K562 (cell line): ENCODE results near the gene DSCAM. TPM values are rescaled to one million over a fixed set of nuclear protein-coding genes. Genes with fewer than 3 reads are reported as not detected.

Source experiments
- ATAC-seq: fragments of 200-7000 bp; cut with Tn5 transposase; 3 replicates; pipeline ENCODE4 v1.9.1; 2020; ENCODE audit warnings: moderate library complexity
- BruUV-seq: library from RNA; stranded (reverse); fragments of 400-500 nt; replicated peaks from 2 replicates; lab custom pipeline; 2021; lab: Mats Ljungman, UMichigan
- CTCF ChIA-PET: fragments of 300-600 bp; formaldehyde crosslinking; extraction: SDS; loops from one replicate; lab custom pipeline; 2021; ENCODE audit warnings: low intra/inter-chr PET ratio; lab: Yijun Ruan, JAX
- POLR2A ChIA-PET: fragments of 300-600, 350-650 bp; sonication (Branson Sonifier 250); formaldehyde crosslinking; extraction: SDS; loops from one replicate; lab custom pipeline; 2021; ENCODE audit warnings: antibody characterized with exemption, inconsistent platforms; lab: Yijun Ruan, JAX
- DNase-seq, 4 experiments: peaks; one replicate each; pipeline versions ENCODE4 v3.0.0 to v3.0.0-alpha.2; 2011 to 2018; ENCODE audit warnings: low spot score in 3 of 4, mixed read lengths in 3 of 4; ENCODE audit errors: extremely low read depth in 1 of 4
- FAIRE-seq: peaks from 2 replicates; lab custom pipeline; 2011; peaks lifted over from hg19 to GRCh38; lab: Jason Lieb, UNC
- H2AFZ ChIP-seq: 2 replicates; pipeline ENCODE4 v1.6.0; 2011; ENCODE audit warnings: low read depth, low read length, control low read depth, inconsistent platforms
- H3K27ac ChIP-seq: fragments of 200-600 bp; 3 replicates; pipeline ENCODE4 v1.8.0; 2011; ENCODE audit warnings: low read depth, mild to moderate bottlenecking, control low read depth, inconsistent platforms, low read length, moderate library complexity, mixed read lengths; ENCODE audit errors: extremely low read depth
- H3K27me3 ChIP-seq, 2 experiments: fragments of 300-600 bp in 1 of 2; 2 replicates in 1 of 2; 3 replicates in 1 of 2; pipeline versions ENCODE4 v1.6.0 to v1.8.0; 2011; ENCODE audit warnings: inconsistent platforms in 2 of 2, low read length in 2 of 2, mild to moderate bottlenecking in 1 of 2, mixed read lengths in 1 of 2, moderate library complexity in 1 of 2; ENCODE audit not compliant: control insufficient read depth in 2 of 2, insufficient read depth in 2 of 2
- H3K36me3 ChIP-seq: fragments of 300-600 bp; 3 replicates; pipeline ENCODE4 v1.8.0; 2011; ENCODE audit warnings: mild to moderate bottlenecking, low read length, inconsistent platforms; ENCODE audit not compliant: control insufficient read depth, insufficient read depth
- H3K4me1 ChIP-seq, 2 experiments: fragments of 200-600 bp in 1 of 2; replicated peaks in 1 of 2; 2 replicates in 1 of 2; 3 replicates in 1 of 2; pipeline versions ENCODE4 v1.5.1 to v1.8.0; 2011; ENCODE audit warnings: inconsistent platforms in 2 of 2, low read length in 2 of 2, mild to moderate bottlenecking in 1 of 2, mixed read lengths in 1 of 2, moderate library complexity in 1 of 2; ENCODE audit not compliant: control insufficient read depth in 2 of 2, insufficient read depth in 2 of 2
- H3K4me2 ChIP-seq: 2 replicates; pipeline ENCODE4 v1.6.1; 2011; ENCODE audit warnings: low read length, control low read depth, inconsistent platforms, mixed read lengths; ENCODE audit not compliant: insufficient read depth
- H3K4me3 ChIP-seq: fragments of 200-600 bp; sonication (generic), shearing (Covaris generic); 2 replicates; pipeline ENCODE4 v1.5.1; 2016; ENCODE audit warnings: control low read depth, inconsistent platforms
- H3K79me2 ChIP-seq: fragments of 200-600 bp; 3 replicates; pipeline ENCODE4 v1.8.0; 2011; ENCODE audit warnings: low read length, inconsistent platforms; ENCODE audit not compliant: control insufficient read depth, insufficient read depth
- H3K9ac ChIP-seq, 2 experiments: 2 replicates each; pipeline versions ENCODE4 v1.6.0 to v1.6.1; 2011; ENCODE audit warnings: low read depth in 2 of 2, low read length in 2 of 2, control low read depth in 1 of 2, inconsistent platforms in 1 of 2, mild to moderate bottlenecking in 1 of 2, mixed read lengths in 1 of 2; ENCODE audit not compliant: insufficient read depth in 1 of 2
- H3K9me1 ChIP-seq: one replicate; pipeline ENCODE4 v1.6.0; 2011; ENCODE audit warnings: inconsistent platforms, mild to moderate bottlenecking, low read length, moderate library complexity; ENCODE audit not compliant: control insufficient read depth, insufficient read depth
- H3K9me3 ChIP-seq: replicated peaks from 2 replicates; pipeline ENCODE4 v1.5.1; 2011; ENCODE audit warnings: low read depth, low read length, inconsistent platforms; ENCODE audit not compliant: control insufficient read depth, insufficient read depth
- H4K20me1 ChIP-seq: replicated peaks from 2 replicates; pipeline ENCODE4 v1.6.1; 2011; ENCODE audit warnings: low read length, inconsistent platforms, mixed read lengths; ENCODE audit not compliant: control insufficient read depth, insufficient read depth
- MXI1 ChIP-seq: IDR thresholded peaks from 2 replicates; pipeline ENCODE4 v1.6.1; 2011; ENCODE audit warnings: low read depth, mild to moderate bottlenecking, improper control_type of control experiment, low read length
- SIX5 ChIP-seq, 2 experiments: IDR thresholded peaks; 2 replicates each; pipeline ENCODE4 v1.6.1; 2011; ENCODE audit warnings: low read length in 2 of 2, borderline replicate concordance in 1 of 2, low read depth in 1 of 2, mild to moderate bottlenecking in 1 of 2, moderate library complexity in 1 of 2; ENCODE audit not compliant: insufficient read depth in 1 of 2
- TEAD1 ChIP-seq, 2 experiments: fragments of 450-650 bp in 1 of 2; sonication (generic) in 1 of 2; formaldehyde crosslinking; IDR thresholded peaks; 2 replicates each; pipeline versions ENCODE4 v1.4.0 to v1.8.0; 2020 to 2022; ENCODE audit warnings: mild to moderate bottlenecking in 2 of 2, missing genetic modification reagents in 1 of 2
- TEAD4 ChIP-seq, 2 experiments: sonication (generic) in 1 of 2; formaldehyde crosslinking in 1 of 2; IDR thresholded peaks; 2 replicates each; pipeline versions ENCODE4 v1.6.1 to v1.8.0; 2012 to 2022; ENCODE audit warnings: borderline replicate concordance in 1 of 2, inconsistent platforms in 1 of 2, low read length in 1 of 2, mild to moderate bottlenecking in 1 of 2, missing genetic modification reagents in 1 of 2
- ZNF239 ChIP-seq: fragments of 250-450 bp; sonication (Bioruptor Pico); IDR thresholded peaks from 2 replicates; pipeline ENCODE4 v1.4.0; 2020; ENCODE audit warnings: mild to moderate bottlenecking
- WGBS: fragments of 100-300 bp; shearing (Covaris generic); methylation state at CpG from one replicate; pipeline ENCODE4 v1.1.6; 2016; ENCODE audit warnings: low coverage, mixed read lengths; ENCODE audit not compliant: insufficient coverage; ENCODE audit errors: missing lambda C conversion rate; 5-methylcytosine and 5-hydroxymethylcytosine counted together
- in situ Hi-C: fragments of 300-500 bp; cut with MboI; formaldehyde crosslinking; loops from 4 replicates; pipeline ENCODE4 v1.15.0; 2018; ENCODE audit warnings: inconsistent platforms, mixed read lengths
- intact Hi-C: fragments of 100-400 bp; cut with micrococcal nuclease; formaldehyde crosslinking; loops from 2 replicates; pipeline ENCODE4 v1.14.2; 2022
- polyA plus RNA-seq, 8 experiments: library from polyadenylated mRNA; depleted of rRNA in 4 of 8; stranded (reverse) in 5 of 8; unstranded in 3 of 8; fragments of >200 nt; fragmentation: Nextera tagmentation in 2 of 8; fragmentation: Illumina TruSeq in 1 of 8; extraction: Ambion mirVana in 2 of 8; extraction: Trizol in 1 of 8; gene quantifications; 2 replicates each; pipeline versions ENCODE4 v1.2.1 to v1.2.3, GENCODE V29; 2011 to 2014; ENCODE audit warnings: inconsistent platforms in 1 of 8, missing spikeins in 1 of 8
- total RNA-seq, 7 experiments: library from RNA; depleted of rRNA in 6 of 7; stranded (reverse); fragments of >200 nt in 6 of 7; fragmentation: Illumina TruSeq in 2 of 7; extraction: Trizol in 2 of 7; gene quantifications; 2 replicates each; pipeline versions ENCODE4 v1.2.1 to v1.2.3, GENCODE V29; 2011 to 2021; ENCODE audit warnings: low replicate concordance in 1 of 7
- TF ChIP-seq, protein P1 (sequence below): fragments of 250-450 bp; sonication (Bioruptor Pico); IDR thresholded peaks from 2 replicates; pipeline ENCODE4 v1.4.0; 2020; ENCODE audit warnings: mild to moderate bottlenecking, moderate library complexity, borderline replicate concordance

The DSCAM gene
- total and polyA plus RNA-seq, 9 of the 15 experiments (the other 6 are each of a cell fraction or from before 2014, with no cell fraction given): not detected

GRCh38 chr21:40208206-40208947 lies 638.6 kb downstream of the DSCAM start:
- no peak for TF ChIP-seq ZNF239
- TF ChIP-seq MXI1: no peak
- TF ChIP-seq, all 486 proteins: peak for 0
- under 1% methylated on average over 9 of the region's 9 CpGs for WGBS
- in situ Hi-C loops (no loop called here), intact Hi-C loops (no loop called here)
- BruUV-seq: no TSS peak
- no peaks in the 10 kb centered on the region for H3K4me1 ChIP-seq
- ChIA-PET CTCF (no interaction called here), POLR2A (interaction anchor here (1.8 kb wide), 1 partner anchor 24 kb away, joined by 5 read pairs; no protein-coding TSS in a partner anchor)
- no peak overlapping the region for H2AFZ ChIP-seq
- no peaks in the 10 kb centered on the region; the same call in none of the 2 replicates for H3K9me3 ChIP-seq
- no peak overlapping the region for H3K4me3 ChIP-seq
- H3K36me3 ChIP-seq: no peaks in the 10 kb centered on the region
- H3K27ac ChIP-seq: no peak overlapping the region
- no peak for ATAC-seq
- H4K20me1 ChIP-seq: no peaks in the 10 kb centered on the region
- H3K9ac ChIP-seq: no peak overlapping the region
- H3K4me2 ChIP-seq: no peak overlapping the region
- no peak for FAIRE-seq
- no peaks in the 10 kb centered on the region for H3K79me2 ChIP-seq
- no peaks in the 10 kb centered on the region for H3K9me1 ChIP-seq
- no peaks in the 10 kb centered on the region for H3K27me3 ChIP-seq
- DNase-seq: no peak

DNA sequence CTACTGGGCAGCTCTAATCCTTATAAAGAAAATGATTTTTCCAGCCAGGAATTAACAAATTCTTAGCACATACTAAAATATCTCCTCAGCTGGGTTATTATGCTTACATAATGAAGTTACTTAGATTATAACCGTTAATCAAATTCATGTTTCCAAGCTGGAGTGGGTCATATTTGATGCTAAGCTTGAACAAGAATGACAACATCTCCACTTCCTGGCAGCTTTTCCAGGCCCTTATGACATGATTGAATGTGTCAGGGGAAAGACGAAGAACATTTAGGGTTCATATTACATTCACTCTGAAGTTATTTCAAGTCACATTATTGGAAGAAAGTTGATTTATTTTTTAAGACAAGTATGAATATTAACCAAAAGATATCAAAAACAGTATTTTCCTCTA lies 646.0 kb downstream of the DSCAM start:
- no peaks in the 10 kb centered on the region for H3K36me3 ChIP-seq
- no peaks in the 10 kb centered on the region for H3K79me2 ChIP-seq
- H3K27me3 ChIP-seq: no peaks in the 10 kb centered on the region
- H3K4me3 ChIP-seq: no peak overlapping the region
- 0% methylated on average over 2 of the region's 2 CpGs for WGBS
- no peak overlapping the region for H3K9ac ChIP-seq
- in situ Hi-C loops: no loop called here
- no peak overlapping the region for H3K4me2 ChIP-seq
- no peaks in the 10 kb centered on the region for H3K9me1 ChIP-seq
- no peaks in the 10 kb centered on the region for H3K4me1 ChIP-seq
- no peak for TF ChIP-seq TEAD1 (CRISPR knock-in tag; IDR thresholded peaks at IDR 0.05)
- TF ChIP-seq SIX5 (IDR thresholded peaks at IDR 0.05; ENCODE audit: borderline replicate concordance in 1 of 2, insufficient read depth in 1 of 2, low read depth in 1 of 2, low read length in 2 of 2): no peak
- TF ChIP-seq, protein P1, sequence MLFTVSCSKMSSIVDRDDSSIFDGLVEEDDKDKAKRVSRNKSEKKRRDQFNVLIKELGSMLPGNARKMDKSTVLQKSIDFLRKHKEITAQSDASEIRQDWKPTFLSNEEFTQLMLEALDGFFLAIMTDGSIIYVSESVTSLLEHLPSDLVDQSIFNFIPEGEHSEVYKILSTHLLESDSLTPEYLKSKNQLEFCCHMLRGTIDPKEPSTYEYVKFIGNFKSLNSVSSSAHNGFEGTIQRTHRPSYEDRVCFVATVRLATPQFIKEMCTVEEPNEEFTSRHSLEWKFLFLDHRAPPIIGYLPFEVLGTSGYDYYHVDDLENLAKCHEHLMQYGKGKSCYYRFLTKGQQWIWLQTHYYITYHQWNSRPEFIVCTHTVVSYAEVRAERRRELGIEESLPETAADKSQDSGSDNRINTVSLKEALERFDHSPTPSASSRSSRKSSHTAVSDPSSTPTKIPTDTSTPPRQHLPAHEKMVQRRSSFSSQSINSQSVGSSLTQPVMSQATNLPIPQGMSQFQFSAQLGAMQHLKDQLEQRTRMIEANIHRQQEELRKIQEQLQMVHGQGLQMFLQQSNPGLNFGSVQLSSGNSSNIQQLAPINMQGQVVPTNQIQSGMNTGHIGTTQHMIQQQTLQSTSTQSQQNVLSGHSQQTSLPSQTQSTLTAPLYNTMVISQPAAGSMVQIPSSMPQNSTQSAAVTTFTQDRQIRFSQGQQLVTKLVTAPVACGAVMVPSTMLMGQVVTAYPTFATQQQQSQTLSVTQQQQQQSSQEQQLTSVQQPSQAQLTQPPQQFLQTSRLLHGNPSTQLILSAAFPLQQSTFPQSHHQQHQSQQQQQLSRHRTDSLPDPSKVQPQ (CRISPR knock-in tag): no peak
- TF ChIP-seq TEAD4 (IDR thresholded peaks at IDR 0.05; ENCODE audit: low read length): no peak
- no peak for TF ChIP-seq TEAD4 (CRISPR knock-in tag; IDR thresholded peaks at IDR 0.05; ENCODE audit: borderline replicate concordance)
- no peaks in the 10 kb centered on the region for H4K20me1 ChIP-seq
- DNase-seq: no peak
- no peak overlapping the region for H2AFZ ChIP-seq
- ChIA-PET POLR2A (no interaction called here), CTCF (no interaction called here)
- H3K9me3 ChIP-seq: peaks cover 2% of the 10 kb centered on the region
- no peak overlapping the region for H3K27ac ChIP-seq
- intact Hi-C loops: no loop called here
- FAIRE-seq: no peak
- no peak for ATAC-seq
- BruUV-seq: no TSS peak
